ENCODE measurements around the gene ARL14EP. TPM values are rescaled to one million over a fixed set of nuclear protein-coding genes. Genes with fewer than 3 reads are reported as not detected.

The ARL14EP gene
- total RNA-seq, 4 donors from 2014 or later, result 8.3 to 19.1 (median 13.3) TPM

- TF ChIP-seq CTCF (IDR thresholded peaks at IDR 0.05) (no peak), POLR2A (IDR thresholded peaks at IDR 0.05) (no peak)
- Histone ChIP-seq H3K4me3 (no peak overlapping the region), H3K9me3 (no peaks in the 10 kb centered on the region), H3K27ac (no peak overlapping the region), H3K36me3 (no peaks in the 10 kb centered on the region), H3K27me3 (peaks cover 0 to 3% (median 0%) of the 10 kb centered on the region in 4 donors), H3K4me1 (no peaks in the 10 kb centered on the region)
- WGBS, 2 donors, result 92 to 100% methylated on average over 1 of the region's 1 CpG
- intact Hi-C loops (cut with DNase I), result no loop called here
- no peak for DNase-seq
These were observed 18.3 kb upstream of the ARL14EP start for GRCh38 chr11:30304620-30305019.

GRCh38 chr11:30310623-30311022 is 12.3 kb upstream of the ARL14EP start:
- DNase-seq, result no peak
- Histone ChIP-seq H3K27me3 (peaks cover 0 to 14% (median 0%) of the 10 kb centered on the region in 4 donors), H3K27ac (no peak overlapping the region), H3K36me3 (no peaks in the 10 kb centered on the region), H3K4me1 (no peaks in the 10 kb centered on the region), H3K4me3 (no peak overlapping the region), H3K9me3 (no peaks in the 10 kb centered on the region)
- no peak for TF ChIP-seq CTCF (IDR thresholded peaks at IDR 0.05)
- no peak for TF ChIP-seq POLR2A (IDR thresholded peaks at IDR 0.05)
- WGBS, 2 donors, result 92 to 100% methylated on average over 1 of the region's 1 CpG
- intact Hi-C loops (cut with DNase I), result no loop called here

GRCh38 chr11:30311189-30311588 is 11.7 kb upstream of the ARL14EP start:
- no peaks in the 10 kb centered on the region for H3K36me3 ChIP-seq
- H3K27ac ChIP-seq, result no peak overlapping the region
- TF ChIP-seq POLR2A (IDR thresholded peaks at IDR 0.05) (no peak), CTCF (IDR thresholded peaks at IDR 0.05) (no peak)
- 46 to 56% methylated on average over 2 of the region's 2 CpGs for WGBS, 2 donors
- no peak overlapping the region for H3K4me3 ChIP-seq
- peaks cover 0 to 14% (median 0%) of the 10 kb centered on the region in 4 donors for H3K27me3 ChIP-seq
- H3K9me3 ChIP-seq, result no peaks in the 10 kb centered on the region
- no peak for DNase-seq
- intact Hi-C loops (cut with DNase I), result no loop called here
- no peaks in the 10 kb centered on the region for H3K4me1 ChIP-seq

- intact Hi-C loops (cut with DNase I), result no loop called here
- DNase-seq, result no peak
These were observed 10.7 kb upstream of the ARL14EP start for GRCh38 chr11:30312243-30312642.

GRCh38 chr11:30313580-30313979 is 9.3 kb upstream of the ARL14EP start:
- DNase-seq, result no peak
- intact Hi-C loops (cut with DNase I), result no loop called here
- WGBS, 2 donors, result 79 to 83% methylated on average over 2 of the region's 2 CpGs
- Histone ChIP-seq H3K4me3 (no peak overlapping the region), H3K27me3 (peaks cover 0 to 14% (median 0%) of the 10 kb centered on the region in 4 donors), H3K9me3 (no peaks in the 10 kb centered on the region), H3K27ac (no peak overlapping the region), H3K4me1 (no peaks in the 10 kb centered on the region), H3K36me3 (no peaks in the 10 kb centered on the region)
- TF ChIP-seq POLR2A (IDR thresholded peaks at IDR 0.05) (no peak), CTCF (IDR thresholded peaks at IDR 0.05) (no peak)

More at GRCh38 chr11:30312243-30312642, 10.7 kb upstream of the ARL14EP start:
- Histone ChIP-seq H3K4me1 (no peaks in the 10 kb centered on the region), H3K36me3 (no peaks in the 10 kb centered on the region), H3K9me3 (no peaks in the 10 kb centered on the region), H3K27me3 (peaks cover 0 to 14% (median 0%) of the 10 kb centered on the region in 4 donors), H3K4me3 (no peak overlapping the region), H3K27ac (no peak overlapping the region)
- TF ChIP-seq POLR2A (IDR thresholded peaks at IDR 0.05) (no peak), CTCF (IDR thresholded peaks at IDR 0.05) (no peak)
- 57 to 65% methylated on average over 1 of the region's 1 CpG for WGBS, 2 donors

All from esophagus squamous epithelium (tissue), 5 donors.